GM21786 (cell line): ENCODE results near the gene MFSD6.
A peak's percentile ranks its signal among the peaks of the same experiment; 100 is the strongest.
"Not testable (repeated sequence)": the region's sequence is repeated elsewhere in the genome, so short reads cannot be mapped to it uniquely, and the experiment has no call there.

Experiments used
- ATAC-seq: cut with Tn5 transposase; IDR thresholded peaks from one replicate; pipeline ENCODE4 v1.9.1; 2021; ENCODE audit not compliant: unreplicated experiment

Gene MFSD6

DNA sequence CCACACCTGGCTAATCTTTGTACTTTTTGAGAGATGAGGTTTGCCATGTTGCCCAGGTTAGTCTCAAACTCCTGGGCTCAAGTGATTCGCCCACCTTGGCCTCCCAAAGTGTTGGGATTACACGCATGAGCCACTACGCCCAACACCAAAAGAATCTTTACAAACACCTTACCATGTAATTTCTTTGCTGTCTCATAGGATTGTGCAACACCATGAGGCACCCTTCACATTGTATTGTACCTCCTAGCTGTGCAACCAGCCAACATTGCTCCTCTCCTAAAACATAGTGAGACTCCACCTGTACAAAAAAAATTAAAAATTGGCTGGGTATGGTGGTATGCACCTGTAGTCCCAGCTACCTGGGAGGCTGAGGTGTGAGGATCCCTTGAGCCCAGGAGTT is 3.1 kb upstream of the MFSD6 start:
- ATAC-seq, result no peak

- ATAC-seq, result no peak
Measured at GRCh38 chr2:190405995-190406394, 2.2 kb upstream of the MFSD6 start.

DNA sequence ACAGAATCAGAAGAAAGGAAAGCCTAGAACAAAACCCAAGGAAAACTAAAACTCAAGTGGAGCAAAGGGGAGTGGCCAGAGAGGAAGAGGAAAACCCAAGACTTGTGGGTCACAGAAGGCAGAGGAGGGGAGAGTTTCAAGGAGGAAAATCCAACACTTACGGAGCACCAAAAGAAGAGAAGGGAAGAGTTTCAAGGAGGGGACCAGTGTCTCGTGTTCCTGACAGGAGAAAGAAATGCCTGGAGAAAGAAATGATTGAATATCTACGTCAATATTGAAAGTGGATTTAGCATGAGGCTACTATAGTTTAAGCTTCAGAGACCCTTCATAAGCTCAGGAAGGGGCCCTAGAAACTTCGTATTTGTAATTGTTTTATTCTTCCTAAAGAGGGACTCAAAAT is 1.4 kb upstream of the MFSD6 start:
- ATAC-seq, result no peak

DNA sequence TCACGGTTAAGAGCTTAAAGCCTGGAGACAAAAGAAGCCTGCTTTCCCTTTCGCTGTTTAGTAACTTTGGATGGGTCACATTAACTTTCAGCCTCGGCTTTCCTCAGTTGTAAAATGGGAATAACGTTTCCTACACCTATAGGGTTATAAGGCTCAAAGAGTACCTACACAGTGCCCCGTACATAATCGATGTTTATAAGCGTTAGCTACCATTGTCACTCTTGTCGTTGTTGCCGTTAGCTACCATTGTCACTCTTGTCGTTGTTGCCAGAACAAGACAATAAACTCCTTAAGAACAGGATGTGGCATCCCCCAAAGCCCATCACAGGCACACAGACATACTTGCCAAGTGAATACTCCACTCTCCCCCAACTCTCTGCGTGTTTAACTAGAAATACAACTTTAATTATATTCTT is 901 bp upstream of the MFSD6 start:
- ATAC-seq, result no peak

GRCh38 chr2:190408538-190409271 is 550 bp downstream of the MFSD6 start:
- ATAC-seq, result peak; percentile 70

DNA sequence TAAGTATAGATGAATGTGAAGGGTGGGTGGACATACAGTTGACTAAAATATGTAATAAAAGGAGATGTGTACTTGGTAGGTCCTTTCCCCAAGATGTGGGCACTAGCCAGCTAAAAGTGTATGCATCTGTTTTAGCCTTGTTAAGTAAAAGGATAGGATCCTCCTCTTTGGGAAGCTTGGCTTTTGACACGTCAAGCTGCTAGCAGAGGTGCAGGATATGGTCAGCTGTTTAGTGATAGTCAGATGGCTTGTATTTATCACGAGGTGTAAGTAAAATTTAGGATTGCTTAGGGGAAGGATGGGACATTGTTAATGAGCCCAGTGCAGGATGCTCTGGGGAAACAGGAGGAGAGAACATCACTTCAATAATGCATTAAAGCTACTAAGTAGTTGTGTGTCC is 1.5 kb downstream of the MFSD6 start:
- no peak for ATAC-seq

DNA sequence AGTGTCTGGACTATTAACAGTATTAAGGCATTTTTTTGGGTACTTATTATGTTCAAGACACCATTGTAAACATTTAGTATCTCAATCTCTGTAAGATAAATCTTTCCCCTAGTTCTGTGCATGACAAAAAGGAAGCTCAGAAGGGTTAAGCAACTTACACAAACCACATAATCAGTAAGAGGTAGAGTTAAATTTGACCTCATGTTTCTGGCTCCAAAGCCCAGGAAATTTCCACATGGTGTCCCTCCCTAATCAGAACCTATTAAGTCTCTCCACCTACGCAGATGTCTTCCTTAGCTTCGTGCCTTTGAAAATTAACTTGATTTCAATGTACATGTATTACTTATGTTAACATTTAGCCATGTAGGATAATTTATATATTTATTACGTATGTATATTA is 2.0 kb downstream of the MFSD6 start:
- ATAC-seq, result no peak

- no peak for ATAC-seq
Measured at GRCh38 chr2:190412966-190413365, 4.8 kb downstream of the MFSD6 start.

GRCh38 chr2:190413421-190413820 is 5.3 kb downstream of the MFSD6 start:
- no peak for ATAC-seq

DNA sequence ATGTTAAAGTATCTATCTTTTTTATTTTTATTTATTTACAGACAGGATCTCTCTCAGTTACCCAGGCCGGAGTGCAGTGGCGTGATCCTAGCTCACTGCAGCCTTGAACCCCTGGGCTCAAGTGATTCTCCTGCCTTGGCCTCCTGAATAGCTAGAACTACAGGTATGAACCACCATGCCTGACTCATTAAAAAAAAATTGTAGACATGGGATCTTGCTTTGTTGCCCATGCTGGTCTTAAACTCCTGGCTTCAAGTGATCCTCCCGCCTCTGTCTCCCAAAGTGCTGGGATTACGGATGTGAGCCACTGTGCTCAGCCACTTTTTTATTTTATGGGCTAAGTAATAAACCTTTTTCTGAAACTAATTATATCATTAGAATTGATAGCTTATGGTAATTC is 7.1 kb downstream of the MFSD6 start:
- no peak for ATAC-seq

GRCh38 chr2:190415794-190416775 is 7.9 kb downstream of the MFSD6 start:
- ATAC-seq, result peak; percentile 62

DNA sequence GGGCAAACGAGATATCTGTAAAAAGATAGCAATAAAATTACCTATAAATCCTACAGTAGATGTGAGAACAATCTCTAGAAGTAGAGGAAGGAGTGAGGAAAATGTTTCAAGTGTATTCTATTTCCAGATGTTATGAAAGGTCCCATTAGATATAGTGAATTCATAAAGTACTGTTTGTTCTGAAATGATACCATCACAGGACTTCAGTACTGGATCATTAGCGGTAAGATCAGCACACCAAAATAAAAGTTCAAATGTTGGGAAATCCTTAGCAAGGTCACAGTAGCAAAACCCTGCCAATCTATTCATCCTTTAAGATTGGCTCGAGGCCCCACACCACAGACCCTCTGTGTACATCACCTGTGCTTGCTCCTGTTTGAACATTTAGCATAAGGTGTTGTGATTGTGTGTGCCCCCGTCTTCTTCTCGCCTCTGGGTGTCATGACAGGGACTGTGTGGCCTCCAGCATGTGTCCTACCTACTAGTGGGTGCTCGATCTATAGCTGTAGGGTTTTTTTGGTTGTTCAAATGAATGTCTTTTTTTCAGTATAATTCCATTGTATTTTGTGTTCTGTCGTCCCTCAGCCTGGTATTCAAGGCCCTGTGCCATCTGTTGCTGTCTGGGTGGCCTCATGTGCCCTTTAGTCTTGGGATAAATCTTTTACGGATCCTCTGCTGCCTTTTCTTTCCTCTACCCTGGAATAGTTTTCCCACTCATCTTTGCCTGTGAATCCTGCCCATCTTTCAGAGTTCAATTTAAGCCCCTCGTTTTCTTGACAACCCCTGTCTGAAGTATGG is 9.1 kb downstream of the MFSD6 start:
- ATAC-seq, result no peak

DNA sequence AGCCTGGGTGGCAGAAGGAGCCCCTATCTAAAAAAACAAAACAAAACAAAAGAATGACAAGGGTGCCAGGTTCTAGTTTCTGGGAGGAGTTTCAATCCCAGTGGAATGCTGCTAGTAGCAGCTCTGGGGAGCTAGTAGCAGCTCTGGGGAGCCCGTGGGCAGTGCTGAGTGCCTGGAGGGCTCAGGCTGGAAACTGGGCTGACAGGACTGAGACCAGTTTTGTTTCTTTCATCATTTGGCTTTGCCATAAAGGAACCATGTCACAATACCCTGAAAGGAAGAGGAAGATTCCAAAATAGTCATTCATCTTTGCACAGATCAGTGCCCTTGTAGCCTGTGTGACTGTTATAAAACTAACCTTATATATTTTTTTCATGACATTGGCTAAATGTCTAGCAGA is 10.6 kb downstream of the MFSD6 start:
- ATAC-seq, result no peak

DNA sequence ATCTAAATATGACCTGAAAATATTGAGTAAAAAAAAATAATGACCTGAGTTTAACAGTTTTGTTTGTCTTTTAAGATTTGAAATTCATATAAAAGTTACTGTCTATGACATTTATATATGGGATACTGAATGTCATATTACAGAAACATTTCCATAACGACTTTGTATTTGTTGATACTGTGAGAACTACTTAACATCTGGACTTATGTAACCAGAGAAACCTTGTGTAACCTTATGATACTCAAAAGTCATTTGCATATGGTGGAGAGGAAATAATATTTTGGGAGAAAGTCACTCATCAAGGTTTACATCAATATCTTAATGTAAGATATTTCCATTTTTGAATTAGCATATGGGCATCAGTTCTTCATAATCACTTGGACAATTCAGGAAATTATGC is 12.6 kb downstream of the MFSD6 start:
- ATAC-seq, result no peak

DNA sequence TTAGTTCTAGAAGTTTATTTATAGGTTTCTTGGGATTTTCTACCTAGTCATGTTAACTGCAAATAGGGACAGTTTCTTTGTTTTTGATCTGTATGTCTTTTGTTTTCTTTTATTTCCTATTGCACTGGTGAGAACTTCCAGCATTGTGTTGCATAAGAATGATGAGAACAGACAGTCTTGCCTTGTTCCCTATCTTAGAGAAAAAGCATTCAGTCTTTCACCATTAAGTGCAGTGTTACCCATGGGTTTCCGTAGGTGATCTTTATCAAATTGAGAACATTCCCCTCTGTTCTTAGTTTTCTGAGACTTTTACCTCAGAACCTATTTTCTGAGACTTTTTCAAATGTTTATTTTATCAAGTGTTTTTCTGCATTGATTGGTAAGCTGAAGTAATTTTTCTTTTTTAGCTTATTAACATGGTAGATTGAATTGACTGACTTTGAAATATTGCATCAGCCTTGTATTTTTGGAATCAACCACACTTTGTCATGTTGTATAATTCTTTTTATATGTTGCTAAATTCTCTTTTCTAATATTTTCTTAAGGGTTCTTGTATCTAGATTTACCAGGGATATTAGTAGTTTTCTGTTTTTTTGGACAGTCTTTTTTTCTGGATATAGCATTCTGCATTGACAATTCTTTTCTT is 17.2 kb downstream of the MFSD6 start:
- no peak for ATAC-seq

- ATAC-seq, result no peak
Measured at GRCh38 chr2:190425883-190426658, 17.9 kb downstream of the MFSD6 start.

- not testable (repeated sequence) for ATAC-seq
Measured at GRCh38 chr2:190430866-190431265, 22.7 kb downstream of the MFSD6 start.

DNA sequence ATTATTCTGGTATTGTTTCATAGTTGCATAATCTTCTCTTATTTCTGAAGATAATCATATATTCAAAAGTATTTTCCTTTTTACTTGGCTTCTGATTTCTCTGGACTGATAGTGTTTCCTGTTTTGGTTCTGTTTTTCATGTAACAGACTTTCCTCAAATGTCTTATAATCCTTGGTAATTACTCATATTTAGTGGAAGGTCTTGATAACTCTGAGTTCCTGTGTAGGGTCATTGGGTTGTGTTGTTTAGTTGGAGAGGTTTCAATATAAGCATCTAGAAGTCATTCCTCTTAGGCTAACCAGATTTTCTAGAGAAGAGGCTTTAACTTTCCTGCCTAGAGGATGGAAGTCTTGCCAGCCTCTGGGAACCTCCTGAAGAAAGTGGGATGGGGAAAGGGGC is 23.8 kb downstream of the MFSD6 start:
- ATAC-seq, result no peak

DNA sequence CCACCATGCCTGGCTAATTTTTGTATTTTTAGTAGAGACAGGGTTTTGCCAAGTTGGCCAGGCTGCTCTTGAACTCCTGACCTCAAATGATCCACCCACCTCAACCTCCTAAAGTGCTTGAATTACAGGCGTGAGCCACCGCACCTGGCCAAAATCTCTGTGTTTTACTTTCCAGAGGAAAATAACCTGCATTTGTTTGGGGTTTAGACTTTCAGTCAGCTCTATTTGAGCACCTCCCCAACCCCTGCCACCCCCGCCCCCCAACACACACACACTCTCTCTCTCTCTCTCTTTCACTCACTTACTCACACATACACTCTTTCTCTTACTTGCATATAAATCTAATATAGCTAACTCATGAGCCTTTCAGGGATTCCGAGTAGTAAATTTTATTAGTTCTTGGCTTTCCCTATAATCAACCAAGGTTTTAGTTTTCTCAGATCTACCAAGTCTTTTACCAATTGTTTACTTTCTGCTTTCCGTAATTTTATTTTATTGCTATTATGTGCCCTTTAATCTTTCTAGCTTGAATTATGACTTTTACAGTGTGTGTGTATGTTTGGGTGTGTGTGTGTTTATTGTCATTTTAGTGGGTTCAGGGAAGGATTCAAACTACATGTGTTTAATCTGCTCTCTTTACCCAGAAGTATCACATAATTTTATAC is 24.5 kb downstream of the MFSD6 start:
- no peak for ATAC-seq
